Body of pancreas (tissue), 4 donors: ENCODE measurements around the gene KCNJ10.

Experiments
- CTCF ChIP-seq, 7 experiments: fragments of 450-650 bp in 4 of 7; fragments of 200-600 bp in 3 of 7; sonication (generic) in 3 of 7; IDR thresholded peaks; one replicate each; pipeline ENCODE4 v1.5.1; 2016 to 2019; ENCODE audit warnings: antibody characterized with exemption in 7 of 7
- POLR2A ChIP-seq, 3 donors: fragments of 450-650 bp; IDR thresholded peaks; one replicate each; pipeline ENCODE4 v1.6.1; 2016; ENCODE audit warnings: antibody characterized with exemption in 3 of 3, mild to moderate bottlenecking in 2 of 3

GRCh38 chr1:159982280-159982679 lies 87.7 kb downstream of the KCNJ10 start:
- TF ChIP-seq CTCF (IDR thresholded peaks at IDR 0.05) (no peak), POLR2A (IDR thresholded peaks at IDR 0.05) (no peak)
